Ovary (tissue), 3 donors: ENCODE results near the gene WNT5A.

Experiments used
- CTCF ChIP-seq, 3 donors: fragments of 450-650 bp in 2 of 3; fragments of 200-600 bp in 1 of 3; IDR thresholded peaks; one replicate each; pipeline versions ENCODE4 v1.5.1 to v1.8.0; 2016 to 2022; ENCODE audit warnings: antibody characterized with exemption in 3 of 3, mild to moderate bottlenecking in 1 of 3
- POLR2A ChIP-seq: fragments of 450-650 bp; IDR thresholded peaks from one replicate; pipeline ENCODE4 v1.6.1; 2017; ENCODE audit warnings: antibody characterized with exemption, mild to moderate bottlenecking, moderate library complexity
- donor health status: DM: no; HTN: no; CAD: no.

GRCh38 chr3:55516392-55517030 is 29.4 kb upstream of the WNT5A start:
- TF ChIP-seq POLR2A (no peak), CTCF (IDR thresholded peaks at IDR 0.05) (no peak)
